Measurements from ENCODE around the gene HOMER2. TPM values are rescaled to one million over a fixed set of nuclear protein-coding genes. Genes with fewer than 3 reads are reported as not detected.

HOMER2 gene
- total RNA-seq, 1 donor from 2014 or later: 22.0 TPM

GRCh38 chr15:82877825-82878224, 74.7 kb downstream of the HOMER2 start:
- H3K4me3 ChIP-seq: no peak overlapping the region
- intact Hi-C loops (cut with DNase I): no loop called here
- no peak overlapping the region for H3K27ac ChIP-seq
- H3K27me3 ChIP-seq: no peaks in the 10 kb centered on the region
- no peaks in the 10 kb centered on the region for H3K36me3 ChIP-seq
- DNase-seq (ENCODE audit: low spot score in 2 of 2): no peak
- H3K4me1 ChIP-seq: no peaks in the 10 kb centered on the region
- TF ChIP-seq, protein P1, sequence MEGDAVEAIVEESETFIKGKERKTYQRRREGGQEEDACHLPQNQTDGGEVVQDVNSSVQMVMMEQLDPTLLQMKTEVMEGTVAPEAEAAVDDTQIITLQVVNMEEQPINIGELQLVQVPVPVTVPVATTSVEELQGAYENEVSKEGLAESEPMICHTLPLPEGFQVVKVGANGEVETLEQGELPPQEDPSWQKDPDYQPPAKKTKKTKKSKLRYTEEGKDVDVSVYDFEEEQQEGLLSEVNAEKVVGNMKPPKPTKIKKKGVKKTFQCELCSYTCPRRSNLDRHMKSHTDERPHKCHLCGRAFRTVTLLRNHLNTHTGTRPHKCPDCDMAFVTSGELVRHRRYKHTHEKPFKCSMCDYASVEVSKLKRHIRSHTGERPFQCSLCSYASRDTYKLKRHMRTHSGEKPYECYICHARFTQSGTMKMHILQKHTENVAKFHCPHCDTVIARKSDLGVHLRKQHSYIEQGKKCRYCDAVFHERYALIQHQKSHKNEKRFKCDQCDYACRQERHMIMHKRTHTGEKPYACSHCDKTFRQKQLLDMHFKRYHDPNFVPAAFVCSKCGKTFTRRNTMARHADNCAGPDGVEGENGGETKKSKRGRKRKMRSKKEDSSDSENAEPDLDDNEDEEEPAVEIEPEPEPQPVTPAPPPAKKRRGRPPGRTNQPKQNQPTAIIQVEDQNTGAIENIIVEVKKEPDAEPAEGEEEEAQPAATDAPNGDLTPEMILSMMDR (IDR thresholded peaks at IDR 0.05): no peak
- no peaks in the 10 kb centered on the region for H3K9me3 ChIP-seq

- Histone ChIP-seq H3K4me3 (no peak overlapping the region), H3K9me3 (no peaks in the 10 kb centered on the region), H3K27me3 (no peaks in the 10 kb centered on the region), H3K27ac (no peak overlapping the region), H3K4me1 (no peaks in the 10 kb centered on the region), H3K36me3 (no peaks in the 10 kb centered on the region)
- no peak for DNase-seq (ENCODE audit: low spot score in 2 of 2)
- intact Hi-C loops (cut with DNase I): no loop called here
- TF ChIP-seq, protein P1 (IDR thresholded peaks at IDR 0.05): no peak
Measured at GRCh38 chr15:82875411-82876003, 77.0 kb downstream of the HOMER2 start.

- Histone ChIP-seq H3K4me3 (no peak overlapping the region), H3K27me3 (no peaks in the 10 kb centered on the region), H3K27ac (no peak overlapping the region), H3K36me3 (no peaks in the 10 kb centered on the region), H3K4me1 (no peaks in the 10 kb centered on the region), H3K9me3 (no peaks in the 10 kb centered on the region)
- TF ChIP-seq, protein P1 (IDR thresholded peaks at IDR 0.05): no peak
- no peak for DNase-seq (ENCODE audit: low spot score in 2 of 2)
- intact Hi-C loops (cut with DNase I): no loop called here
Measured at GRCh38 chr15:82874961-82875360, 77.6 kb downstream of the HOMER2 start.

DNA sequence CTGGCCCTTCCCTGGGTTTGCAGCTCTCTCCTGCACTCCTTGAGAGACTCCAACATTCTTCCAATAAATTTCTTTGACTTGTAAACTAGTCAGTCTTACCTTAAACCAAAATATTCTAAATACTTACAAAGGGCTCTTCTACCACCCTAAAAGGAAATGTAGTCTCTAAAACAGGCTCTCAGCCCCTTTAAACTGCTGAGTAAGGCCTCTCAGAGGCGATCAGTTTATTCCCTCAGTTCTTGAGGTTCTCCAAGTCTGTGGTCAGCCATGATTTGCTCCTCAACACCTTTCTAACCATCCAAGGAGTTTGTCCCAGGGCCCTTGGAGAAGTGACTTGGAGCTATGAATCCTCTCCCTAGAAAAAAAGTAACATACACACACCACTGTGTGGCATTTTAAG, 78.3 kb downstream of the HOMER2 start:
- TF ChIP-seq, protein P1 (IDR thresholded peaks at IDR 0.05): no peak
- no peak for DNase-seq (ENCODE audit: low spot score in 2 of 2)
- no peaks in the 10 kb centered on the region for H3K36me3 ChIP-seq
- no peak overlapping the region for H3K27ac ChIP-seq
- no peak overlapping the region for H3K4me3 ChIP-seq
- intact Hi-C loops (cut with DNase I): no loop called here
- H3K4me1 ChIP-seq: no peaks in the 10 kb centered on the region
- no peaks in the 10 kb centered on the region for H3K9me3 ChIP-seq
- no peaks in the 10 kb centered on the region for H3K27me3 ChIP-seq

- no peak for DNase-seq (ENCODE audit: low spot score in 2 of 2)
Measured at GRCh38 chr15:82873000-82873680, 79.4 kb downstream of the HOMER2 start.

More at GRCh38 chr15:82873000-82873680, 79.4 kb downstream of the HOMER2 start:
- H3K27ac ChIP-seq: no peak overlapping the region
- no peak overlapping the region for H3K4me3 ChIP-seq
- TF ChIP-seq, protein P1 (IDR thresholded peaks at IDR 0.05): no peak
- H3K4me1 ChIP-seq: no peaks in the 10 kb centered on the region
- no peaks in the 10 kb centered on the region for H3K27me3 ChIP-seq
- H3K36me3 ChIP-seq: no peaks in the 10 kb centered on the region
- H3K9me3 ChIP-seq: no peaks in the 10 kb centered on the region
- intact Hi-C loops (cut with DNase I): no loop called here
